Measurements from ENCODE around the gene MAPK14.

Gene MAPK14

DNA sequence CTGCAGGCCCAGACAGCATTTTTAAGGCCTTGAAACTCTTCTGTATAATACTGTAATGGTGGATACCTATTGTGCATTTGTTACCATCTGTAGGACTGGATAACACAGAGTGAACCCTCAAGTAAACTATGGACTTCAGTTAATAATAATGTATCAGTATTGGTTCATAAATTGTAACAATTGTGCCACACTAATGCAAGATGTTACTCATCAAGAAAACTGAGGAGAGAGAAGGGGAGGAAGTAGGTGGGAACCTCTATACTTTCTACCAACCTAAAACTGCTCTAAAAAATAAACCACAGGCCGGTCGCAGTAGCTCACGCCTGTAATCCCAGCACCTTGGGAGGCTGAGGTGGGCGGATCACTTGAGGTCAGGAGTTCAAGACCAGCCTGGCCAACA is 113.5 kb downstream of the MAPK14 start:
- no peaks in the 10 kb centered on the region for H4K20me1 ChIP-seq (ENCODE audit: control insufficient read depth, insufficient read depth, low read depth, low read length)
- peaks cover 17% of the 10 kb centered on the region for H3K4me1 ChIP-seq (ENCODE audit: control insufficient read depth, low read length)
- no peaks in the 10 kb centered on the region for H3K27me3 ChIP-seq (ENCODE audit: control insufficient read depth, low read length)
- H3K9me3 ChIP-seq (ENCODE audit: control insufficient read depth, insufficient read depth, low read length): no peaks in the 10 kb centered on the region
- H3K4me2 ChIP-seq (ENCODE audit: low read length): no peak overlapping the region
- no peaks in the 10 kb centered on the region for H3K79me2 ChIP-seq (ENCODE audit: control insufficient read depth, low read length)
- H3K4me3 ChIP-seq (ENCODE audit: low read length): no peak overlapping the region
- H3K36me3 ChIP-seq (ENCODE audit: control insufficient read depth, low read length): peaks cover 29% of the 10 kb centered on the region
- no peaks in the 10 kb centered on the region for H3F3A ChIP-seq (ENCODE audit: control insufficient read depth, insufficient read depth)
- TF ChIP-seq EZH2phosphoT487 (IDR thresholded peaks at IDR 0.05; ENCODE audit: borderline replicate concordance, low read length): no peak
- TF ChIP-seq, protein P1, sequence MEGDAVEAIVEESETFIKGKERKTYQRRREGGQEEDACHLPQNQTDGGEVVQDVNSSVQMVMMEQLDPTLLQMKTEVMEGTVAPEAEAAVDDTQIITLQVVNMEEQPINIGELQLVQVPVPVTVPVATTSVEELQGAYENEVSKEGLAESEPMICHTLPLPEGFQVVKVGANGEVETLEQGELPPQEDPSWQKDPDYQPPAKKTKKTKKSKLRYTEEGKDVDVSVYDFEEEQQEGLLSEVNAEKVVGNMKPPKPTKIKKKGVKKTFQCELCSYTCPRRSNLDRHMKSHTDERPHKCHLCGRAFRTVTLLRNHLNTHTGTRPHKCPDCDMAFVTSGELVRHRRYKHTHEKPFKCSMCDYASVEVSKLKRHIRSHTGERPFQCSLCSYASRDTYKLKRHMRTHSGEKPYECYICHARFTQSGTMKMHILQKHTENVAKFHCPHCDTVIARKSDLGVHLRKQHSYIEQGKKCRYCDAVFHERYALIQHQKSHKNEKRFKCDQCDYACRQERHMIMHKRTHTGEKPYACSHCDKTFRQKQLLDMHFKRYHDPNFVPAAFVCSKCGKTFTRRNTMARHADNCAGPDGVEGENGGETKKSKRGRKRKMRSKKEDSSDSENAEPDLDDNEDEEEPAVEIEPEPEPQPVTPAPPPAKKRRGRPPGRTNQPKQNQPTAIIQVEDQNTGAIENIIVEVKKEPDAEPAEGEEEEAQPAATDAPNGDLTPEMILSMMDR (IDR thresholded peaks at IDR 0.05; ENCODE audit: low read depth, low read length, poor library complexity, severe bottlenecking): no peak
- H3K27ac ChIP-seq (ENCODE audit: low read depth, low read length): no peak overlapping the region
- no peaks in the 10 kb centered on the region for H3K9me2 ChIP-seq (replicated peaks; ENCODE audit: control insufficient read depth, low read length)

DNA sequence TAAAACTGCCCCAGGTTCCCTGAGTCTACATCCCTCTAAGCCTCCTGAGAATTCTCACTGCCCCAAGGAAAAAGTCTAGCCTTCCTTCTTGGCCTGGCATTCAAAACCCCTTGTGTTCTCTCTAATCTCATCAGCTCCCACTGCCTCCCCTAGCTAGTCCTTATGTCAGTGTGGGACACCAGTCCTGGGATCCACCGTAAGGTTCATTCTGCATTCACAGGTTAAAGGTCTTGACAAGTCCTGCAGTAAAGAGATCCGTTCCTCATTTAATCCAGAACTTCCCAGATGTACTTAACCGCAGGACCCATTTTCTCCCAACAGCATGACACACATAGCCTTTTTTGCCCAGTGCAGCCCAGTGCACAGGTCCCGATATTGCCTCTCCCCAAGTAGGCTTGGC is 114.4 kb downstream of the MAPK14 start:
- peaks cover 13% of the 10 kb centered on the region for H3K4me1 ChIP-seq (ENCODE audit: control insufficient read depth, low read length)

DNA sequence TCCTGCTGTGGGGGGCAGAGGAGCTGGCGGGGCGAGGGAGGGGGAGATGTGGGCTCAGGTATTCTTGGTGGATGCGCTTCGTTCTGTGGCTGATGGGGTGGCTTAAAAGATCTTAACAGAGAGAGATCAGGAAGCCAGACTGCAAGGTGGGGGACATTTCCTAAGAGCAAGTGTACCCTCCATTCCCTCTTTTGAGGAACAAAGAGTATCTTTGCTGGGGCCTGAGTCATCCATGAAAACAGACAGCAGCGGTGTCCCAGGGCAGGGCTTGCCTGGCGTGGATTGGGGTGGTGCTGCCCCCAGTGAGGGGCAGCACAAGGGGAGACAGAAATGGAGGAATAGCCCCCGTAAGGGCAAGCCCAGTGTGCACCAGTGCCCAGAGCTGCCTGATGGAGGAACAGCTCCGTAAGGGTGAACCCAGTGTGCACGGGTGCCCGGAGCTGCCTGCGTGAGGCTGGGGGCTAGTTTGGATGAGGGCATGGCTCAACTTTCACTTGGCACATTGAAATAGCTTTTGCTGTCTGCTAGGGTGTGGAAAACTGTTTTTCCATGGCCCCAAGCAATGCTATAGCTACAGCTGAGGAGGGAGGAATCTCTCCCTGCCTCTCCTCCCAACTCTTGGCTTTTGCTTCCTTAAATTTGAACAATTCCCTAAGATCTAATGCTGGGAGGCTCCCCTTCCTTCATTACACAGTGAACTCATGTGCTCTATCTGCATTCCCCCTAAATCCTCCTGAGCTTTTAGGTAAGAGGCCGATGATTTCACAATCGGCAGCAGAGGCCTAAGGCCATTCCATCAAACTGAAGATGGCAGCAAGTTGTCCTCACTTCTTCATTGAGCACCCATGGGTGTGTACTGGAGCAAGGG is 115.6 kb downstream of the MAPK14 start:
- Histone ChIP-seq H3K9me2 (replicated peaks; ENCODE audit: control insufficient read depth, low read length) (no peaks in the 10 kb centered on the region), H3K4me3 (ENCODE audit: low read length) (no peak overlapping the region), H3K79me2 (ENCODE audit: control insufficient read depth, low read length) (no peaks in the 10 kb centered on the region), H3K27me3 (ENCODE audit: control insufficient read depth, low read length) (no peaks in the 10 kb centered on the region), H3K36me3 (ENCODE audit: control insufficient read depth, low read length) (peaks cover 20% of the 10 kb centered on the region), H3K4me2 (ENCODE audit: low read length) (no peak overlapping the region), H3K4me1 (ENCODE audit: control insufficient read depth, low read length) (peaks cover 11% of the 10 kb centered on the region), H3K9me3 (ENCODE audit: control insufficient read depth, insufficient read depth, low read length) (peaks cover 4% of the 10 kb centered on the region; the same call in 1 of the 2 replicates), H3K27ac (ENCODE audit: low read depth, low read length) (no peak overlapping the region), H4K20me1 (ENCODE audit: control insufficient read depth, insufficient read depth, low read depth, low read length) (no peaks in the 10 kb centered on the region), H3F3A (ENCODE audit: control insufficient read depth, insufficient read depth) (no peaks in the 10 kb centered on the region)
- TF ChIP-seq, protein P1 (IDR thresholded peaks at IDR 0.05; ENCODE audit: low read depth, low read length, poor library complexity, severe bottlenecking): no peak
- TF ChIP-seq EZH2phosphoT487 (IDR thresholded peaks at IDR 0.05; ENCODE audit: borderline replicate concordance, low read length): no peak

More for the DNA sequence above, 114.4 kb downstream of the MAPK14 start:
- H3K9me3 ChIP-seq (ENCODE audit: control insufficient read depth, insufficient read depth, low read length): no peaks in the 10 kb centered on the region
- no peaks in the 10 kb centered on the region for H4K20me1 ChIP-seq (ENCODE audit: control insufficient read depth, insufficient read depth, low read depth, low read length)
- H3K4me2 ChIP-seq (ENCODE audit: low read length): no peak overlapping the region
- no peaks in the 10 kb centered on the region for H3K9me2 ChIP-seq (replicated peaks; ENCODE audit: control insufficient read depth, low read length)
- H3K4me3 ChIP-seq (ENCODE audit: low read length): no peak overlapping the region
- no peaks in the 10 kb centered on the region for H3F3A ChIP-seq (ENCODE audit: control insufficient read depth, insufficient read depth)
- no peaks in the 10 kb centered on the region for H3K27me3 ChIP-seq (ENCODE audit: control insufficient read depth, low read length)
- TF ChIP-seq, protein P1 (IDR thresholded peaks at IDR 0.05; ENCODE audit: low read depth, low read length, poor library complexity, severe bottlenecking): no peak
- TF ChIP-seq EZH2phosphoT487 (IDR thresholded peaks at IDR 0.05; ENCODE audit: borderline replicate concordance, low read length): no peak
- H3K36me3 ChIP-seq (ENCODE audit: control insufficient read depth, low read length): peaks cover 21% of the 10 kb centered on the region
- H3K79me2 ChIP-seq (ENCODE audit: control insufficient read depth, low read length): no peaks in the 10 kb centered on the region
- no peak overlapping the region for H3K27ac ChIP-seq (ENCODE audit: low read depth, low read length)
